HG03354 (cell line): ENCODE results near the gene MC1R.
"Not testable (repeated sequence)": the region's sequence is repeated elsewhere in the genome, so short reads cannot be mapped to it uniquely, and the experiment has no call there.

Experiments used
- ATAC-seq: cut with Tn5 transposase; IDR thresholded peaks from one replicate; pipeline ENCODE4 v1.9.1; 2021; ENCODE audit warnings: mild to moderate bottlenecking; ENCODE audit not compliant: unreplicated experiment, poor library complexity, severe bottlenecking

The MC1R gene

DNA sequence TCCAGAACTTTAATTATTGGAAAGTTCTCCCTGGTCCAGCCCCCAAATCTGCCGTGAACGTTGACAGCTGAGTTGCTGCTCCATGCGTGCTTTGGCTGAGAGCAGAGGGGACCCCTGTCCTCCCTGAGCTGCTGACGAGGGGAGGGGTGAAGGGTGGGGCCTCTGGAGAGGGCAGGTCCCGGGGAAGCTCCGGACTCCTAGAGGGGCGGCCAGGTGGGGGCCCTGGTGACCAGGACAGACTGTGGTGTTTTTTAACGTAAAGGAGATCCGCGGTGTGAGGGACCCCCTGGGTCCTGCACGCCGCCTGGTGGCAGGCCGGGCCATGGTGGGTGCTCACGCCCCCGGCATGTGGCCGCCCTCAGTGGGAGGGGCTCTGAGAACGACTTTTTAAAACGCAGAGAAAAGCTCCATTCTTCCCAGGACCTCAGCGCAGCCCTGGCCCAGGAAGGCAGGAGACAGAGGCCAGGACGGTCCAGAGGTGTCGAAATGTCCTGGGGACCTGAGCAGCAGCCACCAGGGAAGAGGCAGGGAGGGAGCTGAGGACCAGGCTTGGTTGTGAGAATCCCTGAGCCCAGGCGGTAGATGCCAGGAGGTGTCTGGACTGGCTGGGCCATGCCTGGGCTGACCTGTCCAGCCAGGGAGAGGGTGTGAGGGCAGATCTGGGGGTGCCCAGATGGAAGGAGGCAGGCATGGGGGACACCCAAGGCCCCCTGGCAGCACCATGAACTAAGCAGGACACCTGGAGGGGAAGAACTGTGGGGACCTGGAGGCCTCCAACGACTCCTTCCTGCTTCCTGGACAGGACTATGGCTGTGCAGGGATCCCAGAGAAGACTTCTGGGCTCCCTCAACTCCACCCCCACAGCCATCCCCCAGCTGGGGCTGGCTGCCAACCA is at the start of gene MC1R:
Gene MC1R, plus strand, starts transcription at position 410 of the 895 bp plus-strand sequence. Its CDS starts 397 bp downstream, at position 807.
- peak; percentile 36 for ATAC-seq

DNA sequence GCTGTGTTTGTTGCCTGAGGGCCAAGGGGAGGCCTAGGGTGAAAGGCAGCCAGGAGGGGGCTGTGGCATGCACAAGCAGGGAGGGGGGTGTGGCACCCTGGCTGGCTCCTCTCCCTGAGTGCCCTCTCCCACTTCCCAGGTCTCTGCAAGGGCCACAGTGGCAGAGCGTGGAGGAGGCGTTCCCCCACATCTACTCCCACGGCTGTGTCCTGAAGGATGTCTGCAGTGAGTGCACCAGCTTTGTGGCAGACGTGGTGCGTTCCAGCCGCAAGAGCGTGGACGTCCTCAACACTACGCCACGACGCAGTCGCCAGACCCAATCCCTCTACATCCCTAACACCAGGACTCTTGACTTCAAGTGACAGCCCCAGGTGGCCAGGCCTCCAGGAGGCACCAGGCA is 48.8 kb upstream of the MC1R start:
- no peak for ATAC-seq

DNA sequence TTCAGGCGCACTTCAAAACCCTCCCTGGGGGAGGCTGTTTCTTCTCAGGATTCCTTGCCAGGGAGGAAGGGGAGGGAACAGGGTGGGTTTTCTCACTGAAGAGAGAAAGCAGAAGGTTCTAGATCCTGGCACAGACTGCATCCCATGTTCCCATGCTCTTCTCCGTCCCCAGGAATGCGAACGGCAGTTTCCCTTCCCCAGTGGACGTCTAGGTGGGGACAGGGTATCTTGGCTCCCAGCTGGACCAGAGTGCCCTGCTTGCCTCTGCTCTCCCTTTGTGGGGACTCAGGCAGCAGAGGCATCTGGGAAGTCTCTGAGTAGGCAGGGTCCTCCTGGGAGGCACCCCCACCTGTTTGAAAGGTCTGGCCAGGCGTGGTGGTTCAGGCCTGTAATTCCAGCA is 48.2 kb upstream of the MC1R start:
- no peak for ATAC-seq

DNA sequence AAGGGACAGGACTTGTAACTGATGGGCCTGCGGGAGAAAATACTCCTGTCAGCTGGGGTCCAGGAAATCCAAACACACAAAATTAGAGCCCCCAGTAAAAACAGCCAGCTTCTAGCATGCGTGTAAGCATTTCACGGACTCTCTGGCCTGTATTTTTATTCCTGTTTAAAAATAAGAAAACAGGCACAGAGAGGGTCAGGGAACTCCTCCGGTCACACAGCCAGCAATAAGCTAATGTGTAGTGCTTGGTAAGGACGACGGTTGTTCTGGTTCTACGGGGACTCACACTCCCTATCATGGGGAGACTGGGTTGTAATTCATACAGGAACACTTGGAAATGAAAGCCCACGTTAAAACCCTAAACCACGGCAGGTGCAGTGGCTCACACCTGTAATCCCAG is 46.8 kb upstream of the MC1R start:
- no peak for ATAC-seq

DNA sequence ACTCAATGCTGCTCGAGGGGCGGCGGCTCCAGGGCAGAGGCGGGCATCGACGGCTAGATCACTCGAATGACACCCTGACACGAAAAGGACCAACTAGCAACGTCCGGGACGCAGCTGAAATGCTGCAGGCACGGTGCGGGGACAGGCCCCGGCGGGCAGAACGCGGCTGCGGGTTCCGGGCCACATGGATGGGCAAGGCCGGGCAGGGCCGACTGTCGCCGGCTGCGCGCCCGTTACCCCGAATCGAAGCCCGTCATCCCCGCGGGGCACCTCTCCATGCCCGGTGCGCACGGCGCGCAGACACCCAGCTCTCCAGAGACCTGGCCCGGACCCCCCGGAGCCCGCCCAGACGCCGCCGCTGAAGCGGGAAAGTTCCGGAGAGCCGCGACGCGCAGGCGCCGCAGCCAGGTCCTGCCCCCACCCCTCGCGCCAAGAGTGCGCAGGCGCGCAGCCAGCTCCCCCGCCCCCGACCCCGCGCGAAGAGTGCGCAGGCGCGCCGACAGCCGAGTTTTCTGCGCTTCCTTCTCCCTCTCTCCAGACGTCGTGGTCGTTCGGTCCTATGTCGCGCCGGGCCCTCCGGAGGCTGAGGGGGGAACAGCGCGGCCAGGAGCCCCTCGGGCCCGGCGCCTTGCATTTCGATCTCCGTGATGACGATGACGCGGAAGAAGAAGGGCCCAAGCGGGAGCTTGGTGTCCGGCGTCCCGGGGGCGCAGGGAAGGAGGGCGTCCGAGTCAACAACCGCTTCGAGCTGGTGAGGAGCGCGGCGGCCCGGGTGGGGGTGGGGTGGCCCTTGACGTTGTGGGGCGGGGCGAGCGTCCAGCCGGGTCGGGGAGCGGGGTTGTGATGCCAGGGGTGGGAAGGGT is 45.3 kb upstream of the MC1R start, which contains the start of gene TCF25:
Gene TCF25, plus strand, starts transcription at position 484 of the 863 bp plus-strand sequence. Its CDS starts 76 bp downstream, at position 560.
- ATAC-seq, result peak; percentile 46

DNA sequence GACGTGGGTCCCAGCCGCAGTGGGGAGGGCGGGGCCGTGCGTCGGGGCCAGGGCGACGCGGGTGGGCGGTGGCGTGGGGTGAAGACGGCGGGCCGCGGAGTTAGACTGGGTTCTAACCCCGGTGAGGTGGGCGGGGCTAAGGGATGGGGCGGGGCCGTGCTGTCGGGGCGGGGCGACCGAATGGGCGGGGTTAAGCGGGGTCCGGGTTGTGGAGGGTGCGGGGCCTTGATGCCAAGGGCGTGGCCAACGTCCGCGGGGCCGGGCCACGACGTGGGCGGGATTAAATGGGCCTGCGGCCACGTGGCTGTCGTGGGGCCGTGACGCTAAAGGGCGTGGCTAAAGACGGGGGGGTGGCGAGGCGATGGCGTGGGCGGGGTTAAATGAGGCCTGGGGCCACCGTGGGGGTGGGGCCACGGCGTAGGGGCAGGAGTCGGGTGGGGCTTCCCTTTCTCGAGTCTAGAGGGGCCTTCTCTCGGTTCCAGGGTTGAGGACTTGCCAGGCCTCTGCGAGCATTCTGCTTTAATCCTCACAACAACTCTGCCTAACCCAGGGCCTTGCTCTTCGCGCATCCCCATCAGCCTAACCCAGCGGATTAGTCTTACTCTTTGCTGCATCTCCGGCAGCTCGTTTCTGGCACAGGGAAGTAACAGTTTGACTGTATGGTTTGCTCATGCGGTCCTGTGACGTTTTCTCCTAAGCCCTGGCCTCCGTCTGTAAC is 44.5 kb upstream of the MC1R start:
- ATAC-seq, result peak; percentile 73

DNA sequence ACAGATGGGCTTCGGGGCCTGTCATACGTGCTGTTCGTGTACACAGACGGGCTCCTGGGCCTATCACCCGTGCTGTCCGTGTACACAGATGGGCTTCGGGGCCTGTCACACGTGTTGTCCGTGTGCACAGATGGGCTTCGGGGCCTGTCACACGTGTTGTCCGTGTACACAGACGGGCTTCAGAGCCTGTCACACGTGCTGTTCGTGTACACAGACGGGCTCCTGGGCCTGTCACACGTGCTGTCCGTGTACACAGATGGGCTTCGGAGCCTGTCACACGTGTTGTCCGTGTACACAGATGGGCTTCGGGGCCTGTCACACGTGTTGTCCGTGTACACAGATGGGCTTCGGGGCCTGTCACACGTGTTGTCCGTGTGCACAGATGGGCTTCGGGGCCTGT is 39.5 kb upstream of the MC1R start:
- not testable (repeated sequence) for ATAC-seq

DNA sequence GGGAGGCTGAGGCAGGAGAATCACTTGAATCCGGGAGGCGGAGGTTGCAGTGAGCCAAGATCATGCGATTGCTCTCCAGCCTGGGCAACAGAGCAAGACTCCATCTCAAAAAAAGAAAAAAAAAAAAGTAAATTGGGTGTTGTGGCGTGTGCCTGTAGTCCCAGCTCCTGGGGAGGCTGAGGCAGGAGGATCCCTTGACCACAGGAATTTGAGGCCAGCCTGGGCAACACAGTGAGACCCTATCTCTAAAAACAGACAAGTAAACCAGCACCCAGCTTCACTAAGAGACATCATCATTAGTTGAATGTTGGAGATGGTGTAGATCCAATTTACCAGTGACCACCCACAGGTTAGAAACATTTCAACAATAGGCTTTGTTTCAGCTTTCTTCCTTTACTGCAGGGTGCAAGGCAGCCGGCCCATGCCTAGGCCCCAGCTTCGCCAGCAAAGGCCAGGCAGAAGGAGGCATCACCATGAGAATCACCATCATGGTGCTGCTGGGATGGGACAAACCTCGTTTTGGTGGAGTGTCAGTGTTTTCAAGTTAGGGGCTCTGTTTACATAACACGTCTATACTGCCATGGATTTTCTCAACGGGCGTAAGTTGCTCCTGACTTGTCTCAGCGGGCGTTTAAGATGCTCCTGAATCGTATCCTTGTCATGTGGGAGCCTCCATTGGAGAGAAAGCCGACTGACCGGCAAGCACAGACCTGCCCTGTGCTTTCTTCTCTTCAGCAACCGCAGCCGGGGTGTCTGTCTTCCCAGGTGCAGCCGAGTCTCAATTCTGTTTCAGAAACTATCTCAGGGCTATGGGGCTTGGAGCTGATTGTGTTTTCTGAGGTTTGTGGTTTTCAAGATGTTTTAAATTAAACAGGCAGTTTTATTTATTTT is 37.9 kb upstream of the MC1R start:
- ATAC-seq, result no peak

DNA sequence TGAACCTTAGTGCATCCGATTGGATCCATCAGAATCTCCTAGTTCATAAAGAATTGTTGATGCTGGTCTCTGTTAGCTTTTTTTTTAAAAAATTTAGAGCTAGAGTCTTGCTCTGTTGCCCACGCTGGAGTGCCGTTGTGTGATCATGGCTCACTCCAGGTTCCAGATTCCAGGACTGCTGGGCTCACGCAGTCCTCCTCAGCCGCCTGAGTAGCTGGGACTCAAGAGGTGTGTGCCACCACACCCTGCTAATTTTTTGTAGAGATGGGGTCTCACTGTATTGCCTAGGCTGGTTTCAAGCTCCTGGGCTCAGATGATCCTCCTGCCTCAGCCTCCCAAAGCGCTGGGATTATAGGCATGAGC is 37.3 kb upstream of the MC1R start:
- ATAC-seq, result no peak

DNA sequence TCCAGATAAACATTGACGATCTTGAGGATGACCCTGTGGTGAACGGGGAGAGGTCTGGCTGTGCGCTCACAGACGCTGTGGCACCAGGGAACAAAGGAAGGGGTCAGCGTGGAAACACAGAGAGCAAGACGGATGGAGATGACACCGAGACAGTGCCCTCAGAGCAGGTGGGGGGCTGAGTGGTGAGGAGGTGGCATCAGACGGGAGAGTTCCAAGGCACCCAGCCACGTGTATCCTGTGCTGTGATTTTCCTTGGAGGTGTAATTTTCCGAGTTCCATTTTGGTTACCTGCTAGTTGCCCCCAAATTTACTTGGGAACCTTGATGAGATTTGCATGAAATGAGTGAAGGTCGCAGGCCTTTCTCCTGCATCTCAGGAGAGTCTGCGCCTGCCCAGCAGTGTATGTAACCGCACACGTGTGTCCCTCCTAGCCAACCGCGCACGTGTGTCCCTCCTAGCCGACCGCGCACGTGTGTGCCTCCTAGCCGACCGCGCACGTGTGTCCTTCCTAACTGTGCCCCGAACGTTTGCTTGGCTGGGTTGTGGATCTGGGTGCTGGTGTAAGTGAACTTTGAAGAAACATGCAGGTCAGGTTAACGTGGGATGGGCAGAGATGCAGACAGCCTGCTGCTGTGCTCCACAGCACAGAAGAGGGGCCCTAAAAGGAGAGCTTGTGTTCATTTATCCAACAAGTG is 35.2 kb upstream of the MC1R start:
- ATAC-seq, result no peak

DNA sequence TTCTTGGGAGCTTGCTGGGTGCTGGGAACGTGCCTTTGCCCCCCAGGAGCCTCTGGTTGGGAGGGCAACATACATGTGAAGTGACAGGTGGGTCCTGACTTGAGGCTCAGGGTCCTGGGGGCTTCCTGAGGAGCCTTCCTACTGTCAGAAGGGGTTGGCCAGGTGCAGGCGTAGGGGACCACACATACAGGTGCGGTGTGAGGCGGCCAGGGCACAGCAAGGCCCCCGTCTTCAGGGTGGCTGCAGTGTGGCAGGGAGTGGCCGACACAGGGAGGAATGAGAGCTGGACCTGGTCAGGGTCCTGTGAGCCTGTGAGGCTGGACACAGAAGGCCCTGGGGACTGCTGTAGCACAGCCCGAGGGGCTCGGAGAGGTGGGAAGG is 34.6 kb upstream of the MC1R start:
- no peak for ATAC-seq

DNA sequence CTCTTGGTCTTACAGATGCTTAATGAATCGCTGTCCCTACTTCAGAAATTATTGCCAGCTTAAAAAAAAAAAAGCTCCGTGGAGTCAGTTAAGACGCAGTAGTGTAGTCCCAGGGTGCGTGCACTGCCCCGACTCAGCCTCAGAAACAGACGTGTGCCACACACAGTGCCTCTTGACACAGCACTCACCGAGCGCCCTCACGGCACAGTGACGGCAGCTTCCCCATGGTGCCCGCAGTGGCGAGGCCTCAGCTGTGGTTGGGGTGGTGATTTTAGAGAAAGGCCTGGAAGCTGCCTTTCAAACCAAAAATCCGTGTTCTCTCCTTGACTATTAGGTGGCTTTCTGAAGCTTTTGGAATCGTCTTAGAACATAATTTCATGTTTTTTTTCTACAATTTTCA is 31.4 kb upstream of the MC1R start:
- no peak for ATAC-seq

DNA sequence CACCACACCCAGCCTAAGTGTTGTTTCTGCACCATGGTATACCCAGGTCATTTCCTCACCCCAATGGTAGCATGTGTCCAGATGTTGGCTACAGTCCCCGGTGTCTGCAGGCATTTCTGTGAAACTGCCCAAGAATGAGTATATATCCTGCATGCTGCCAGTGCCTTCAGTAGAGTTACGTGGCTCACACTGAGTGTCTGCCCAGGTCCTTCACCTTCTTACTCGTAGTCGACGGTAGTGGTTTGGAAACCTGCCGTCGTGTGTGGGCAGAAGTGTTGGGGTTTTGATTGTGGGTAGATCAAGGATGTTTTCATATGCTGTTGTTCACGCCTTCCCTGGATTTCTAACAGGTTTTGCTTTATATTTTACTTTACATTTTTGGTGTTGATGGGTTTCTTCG is 28.5 kb upstream of the MC1R start:
- ATAC-seq, result no peak

DNA sequence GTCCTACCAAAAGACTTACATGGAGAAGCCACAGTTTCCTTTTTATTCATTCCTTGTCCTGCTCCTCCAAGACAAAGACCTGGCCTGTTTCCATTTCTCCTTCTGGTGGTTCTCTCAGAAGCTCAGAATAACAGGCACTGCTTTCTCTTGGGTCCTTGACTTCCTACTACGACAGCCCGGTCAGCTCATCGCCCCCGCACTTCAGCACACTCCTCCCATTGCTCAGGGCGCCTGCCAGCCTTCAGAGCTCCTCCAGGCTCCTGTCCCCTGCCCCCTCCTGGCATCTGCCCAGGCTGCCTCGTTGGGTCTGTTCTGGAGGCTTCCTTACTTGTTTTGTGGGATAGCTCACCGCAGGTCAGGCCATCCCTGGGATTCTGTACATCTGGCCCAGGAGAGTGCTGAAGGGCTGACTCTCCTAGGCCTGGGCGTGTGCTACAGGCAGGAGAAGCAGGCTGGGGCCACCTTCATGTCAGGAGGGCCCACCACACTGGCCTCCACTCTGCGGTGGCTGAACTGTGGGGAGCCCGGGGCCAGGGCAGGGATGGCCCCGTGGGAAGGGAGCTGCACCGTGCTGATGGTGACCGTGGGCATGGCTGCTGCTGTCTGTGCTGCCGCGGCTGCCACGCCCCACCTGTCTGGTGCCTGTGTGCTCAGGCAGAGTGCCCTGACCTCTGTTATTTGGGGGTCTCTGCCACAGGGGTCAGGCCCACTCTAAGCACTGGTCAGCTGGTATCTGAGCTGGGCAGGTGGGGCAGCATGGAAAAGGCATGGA is 27.6 kb upstream of the MC1R start:
- ATAC-seq, result no peak

DNA sequence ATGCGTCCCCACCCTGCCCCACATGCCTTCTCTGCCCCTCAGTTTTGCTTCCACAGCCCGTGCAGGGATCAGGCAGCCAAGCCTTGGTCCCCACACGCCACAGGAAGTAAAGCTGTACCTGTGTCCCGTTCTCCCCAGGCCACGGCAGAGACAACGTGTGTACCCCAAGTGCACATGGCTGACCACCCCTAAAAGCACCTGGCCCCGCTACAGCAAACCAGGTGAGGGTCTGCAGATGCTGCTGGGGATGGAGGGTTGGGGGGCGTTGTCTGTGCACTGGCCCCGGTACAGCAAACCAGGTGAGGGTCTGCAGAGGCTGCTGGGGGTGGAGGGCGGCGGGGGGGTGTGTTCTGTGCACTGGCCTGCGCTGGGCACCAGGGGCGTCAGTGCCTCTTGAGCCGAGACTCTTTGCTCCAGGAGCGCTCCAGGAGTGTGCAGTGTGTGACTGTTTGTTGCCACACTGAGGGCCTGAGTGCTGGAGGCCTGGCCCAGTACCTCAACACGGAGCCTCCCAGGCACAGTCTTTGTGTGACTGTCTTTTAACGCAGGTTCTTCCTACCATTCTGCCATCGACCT is 26.5 kb upstream of the MC1R start:
- ATAC-seq, result no peak

DNA sequence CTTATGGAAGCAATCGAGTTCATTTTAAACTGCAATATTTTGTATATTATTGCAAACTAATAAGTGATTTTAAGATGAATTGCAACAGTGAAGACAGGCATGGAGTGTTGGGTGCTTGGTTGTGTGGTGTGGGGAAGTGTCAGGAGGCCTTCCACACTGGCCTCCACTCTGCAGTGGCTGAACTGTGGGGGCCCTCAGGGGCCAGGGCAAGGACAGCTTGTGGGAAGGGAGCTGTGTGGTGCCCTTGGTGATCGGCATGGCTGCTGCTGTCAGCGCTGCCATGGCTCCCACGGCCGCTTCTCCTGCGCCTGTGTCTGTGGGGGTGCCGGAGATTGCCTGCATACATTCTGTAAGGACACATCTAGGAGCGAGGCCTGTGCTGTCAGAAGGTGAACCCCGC is 26.0 kb upstream of the MC1R start:
- no peak for ATAC-seq

DNA sequence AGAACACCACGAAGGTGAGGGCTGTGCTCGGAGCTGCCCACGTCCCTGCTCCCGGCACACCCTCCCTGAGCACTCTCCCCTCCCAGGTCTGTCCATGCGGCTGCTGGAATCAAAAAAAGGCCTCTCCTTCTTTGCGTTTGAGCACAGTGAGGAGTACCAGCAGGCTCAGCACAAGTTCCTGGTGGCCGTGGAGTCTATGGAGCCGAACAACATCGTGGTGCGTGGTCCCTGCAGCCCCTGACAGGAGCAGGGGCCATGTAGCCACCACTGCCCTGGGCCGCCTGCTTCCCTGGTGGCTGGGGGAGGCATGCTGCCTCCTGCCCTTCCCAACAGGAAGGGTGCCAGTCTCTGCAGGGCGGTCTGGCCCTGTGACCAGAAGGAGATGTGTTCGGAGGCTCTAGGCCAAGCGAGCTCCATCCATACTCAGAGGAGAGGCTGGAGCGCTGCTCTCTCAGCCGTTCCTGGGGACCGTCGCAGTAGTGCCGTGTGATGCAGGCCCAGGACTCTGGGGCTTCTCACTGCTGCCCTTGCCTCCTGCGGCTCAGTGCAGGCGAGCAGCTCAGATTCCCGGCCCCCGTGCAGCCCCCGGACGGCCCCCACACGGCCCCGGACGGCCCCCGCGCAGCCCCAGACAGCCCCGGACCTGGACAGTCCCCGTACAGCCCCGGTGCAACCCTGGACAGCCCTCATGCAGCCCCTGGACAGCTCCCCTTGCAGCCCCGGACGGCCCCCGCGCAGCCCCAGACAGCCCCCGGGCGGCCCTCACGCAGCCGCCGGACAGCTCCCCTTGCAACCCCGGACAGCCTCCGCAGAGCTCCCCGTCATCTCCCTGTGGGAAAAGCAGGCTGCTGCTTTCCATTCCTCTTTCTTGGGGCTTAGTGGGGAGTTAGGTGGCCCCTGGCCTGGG is 24.8 kb upstream of the MC1R start:
- no peak for ATAC-seq
